HG03571 (cell line): ENCODE measurements around the gene FAM25A.

Source experiments
- ATAC-seq: cut with Tn5 transposase; IDR thresholded peaks from one replicate; pipeline ENCODE4 v1.9.1; 2021; ENCODE audit not compliant: unreplicated experiment

FAM25A gene

DNA sequence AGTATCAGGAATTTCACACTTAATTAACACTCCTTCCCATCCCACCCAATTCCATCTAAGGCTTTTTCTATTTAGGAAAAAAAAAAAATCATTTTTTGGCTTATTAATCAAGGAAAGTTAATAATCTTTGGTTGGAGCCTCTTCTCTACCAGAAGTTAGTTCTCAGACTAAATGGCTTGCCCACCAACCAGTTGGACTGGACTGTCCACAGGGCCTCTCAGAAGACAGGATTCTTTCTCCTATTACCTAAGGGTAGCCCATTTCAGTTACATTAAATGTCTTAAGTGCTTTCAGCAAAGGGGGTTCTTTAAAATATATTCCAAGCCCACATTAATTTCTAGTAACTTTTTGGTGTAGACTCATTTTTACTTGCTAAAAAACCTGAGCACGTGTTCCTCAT, 39.3 kb downstream of the FAM25A start:
- no peak for ATAC-seq

GRCh38 chr10:87060280-87060928, 40.3 kb downstream of the FAM25A start:
- ATAC-seq: no peak

DNA sequence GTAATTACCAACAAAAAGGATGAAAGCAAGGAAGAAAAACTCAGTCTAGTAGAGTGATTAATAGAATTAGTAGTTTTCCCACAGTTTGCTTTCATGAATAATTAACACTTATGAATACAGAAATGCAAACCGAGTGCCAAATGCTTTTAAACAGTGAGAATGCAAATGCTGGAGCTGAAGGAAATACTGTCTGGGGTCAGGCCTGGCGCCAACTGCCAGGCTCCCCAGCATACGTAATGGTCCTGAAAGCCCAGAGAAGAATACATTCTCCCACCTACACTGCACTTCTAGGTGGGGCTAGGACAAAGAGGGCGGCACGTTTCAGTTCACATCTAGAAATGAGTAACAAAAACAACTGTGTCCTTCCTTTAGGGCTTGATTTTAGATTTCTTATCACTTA, 44.6 kb downstream of the FAM25A start:
- ATAC-seq: no peak

- no peak for ATAC-seq
These were observed 46.1 kb downstream of the FAM25A start for GRCh38 chr10:87066178-87066577.

DNA sequence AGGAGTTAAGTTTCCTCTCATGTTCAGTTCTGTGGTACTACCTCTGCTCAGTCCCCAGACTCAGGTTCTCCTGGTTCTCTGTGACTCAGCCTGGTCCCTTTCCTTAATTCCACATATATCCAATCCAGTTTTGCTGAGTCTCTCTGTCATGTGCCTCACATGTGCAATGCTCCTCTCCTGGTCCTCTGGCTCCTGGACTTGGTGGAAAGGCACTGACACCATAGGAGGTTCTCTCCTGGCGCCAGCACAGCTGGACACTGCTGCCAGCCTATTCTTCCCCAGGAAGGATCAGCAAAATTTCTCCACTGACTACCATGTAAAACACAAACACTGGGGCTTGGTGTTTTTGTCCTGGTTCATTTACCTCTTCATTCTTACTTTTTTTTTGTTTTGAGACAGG, 46.8 kb downstream of the FAM25A start:
- no peak for ATAC-seq

GRCh38 chr10:87068281-87068680, 48.2 kb downstream of the FAM25A start:
- ATAC-seq: no peak

DNA sequence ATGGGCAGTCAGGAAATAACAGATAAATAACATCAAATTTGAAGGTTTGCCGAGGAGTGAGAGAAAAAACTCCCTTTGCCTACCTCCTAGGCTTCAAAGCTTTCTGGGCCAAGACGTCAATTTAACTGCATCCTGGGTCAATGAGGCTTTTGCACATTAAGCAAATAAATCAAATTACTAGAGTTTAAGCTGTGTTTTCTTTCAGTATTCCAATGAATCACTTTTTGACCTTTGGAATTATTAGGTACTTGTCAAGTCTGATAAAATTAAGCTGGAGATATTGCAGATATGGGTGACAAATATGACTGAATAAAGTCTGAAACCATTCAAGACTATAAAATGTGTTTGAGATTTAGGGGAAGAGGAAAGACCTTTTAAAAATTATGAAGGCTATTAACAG, 52.4 kb downstream of the FAM25A start:
- ATAC-seq: no peak
